ENCODE data around the gene RSU1.

DNA sequence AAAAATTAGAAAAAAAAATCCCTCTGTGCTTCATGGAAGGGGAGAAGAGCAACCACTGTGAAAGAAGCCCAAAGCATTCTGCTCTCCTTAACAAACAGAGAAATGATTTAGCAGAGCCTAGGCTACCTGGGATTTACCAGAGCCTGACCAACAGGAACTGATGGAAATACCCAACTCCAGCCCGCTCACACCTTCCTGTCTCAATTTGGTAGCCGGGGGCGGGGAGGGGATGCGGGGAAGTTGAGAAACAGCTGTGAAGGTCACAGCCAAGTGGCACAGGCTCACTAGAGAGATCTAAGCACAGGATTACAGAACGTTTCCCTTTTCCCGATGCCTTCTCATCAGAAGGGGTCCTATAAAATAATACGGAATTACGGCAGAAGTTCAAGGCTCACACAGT, 17.6 kb downstream of the RSU1 start:
- TF ChIP-seq POLR2AphosphoS5 (IDR thresholded peaks at IDR 0.05) = no peak
- TF ChIP-seq EP300 (IDR thresholded peaks at IDR 0.05) = no peak
- TF ChIP-seq, protein P1, sequence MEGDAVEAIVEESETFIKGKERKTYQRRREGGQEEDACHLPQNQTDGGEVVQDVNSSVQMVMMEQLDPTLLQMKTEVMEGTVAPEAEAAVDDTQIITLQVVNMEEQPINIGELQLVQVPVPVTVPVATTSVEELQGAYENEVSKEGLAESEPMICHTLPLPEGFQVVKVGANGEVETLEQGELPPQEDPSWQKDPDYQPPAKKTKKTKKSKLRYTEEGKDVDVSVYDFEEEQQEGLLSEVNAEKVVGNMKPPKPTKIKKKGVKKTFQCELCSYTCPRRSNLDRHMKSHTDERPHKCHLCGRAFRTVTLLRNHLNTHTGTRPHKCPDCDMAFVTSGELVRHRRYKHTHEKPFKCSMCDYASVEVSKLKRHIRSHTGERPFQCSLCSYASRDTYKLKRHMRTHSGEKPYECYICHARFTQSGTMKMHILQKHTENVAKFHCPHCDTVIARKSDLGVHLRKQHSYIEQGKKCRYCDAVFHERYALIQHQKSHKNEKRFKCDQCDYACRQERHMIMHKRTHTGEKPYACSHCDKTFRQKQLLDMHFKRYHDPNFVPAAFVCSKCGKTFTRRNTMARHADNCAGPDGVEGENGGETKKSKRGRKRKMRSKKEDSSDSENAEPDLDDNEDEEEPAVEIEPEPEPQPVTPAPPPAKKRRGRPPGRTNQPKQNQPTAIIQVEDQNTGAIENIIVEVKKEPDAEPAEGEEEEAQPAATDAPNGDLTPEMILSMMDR (IDR thresholded peaks at IDR 0.05) = no peak

All from sigmoid colon (tissue), 4 donors.